K562 (cell line): ENCODE results near the gene BRD4. TPM values are rescaled to one million over a fixed set of nuclear protein-coding genes. Genes with fewer than 3 reads are reported as not detected.
A peak's percentile ranks its signal among the peaks of the same experiment; 100 is the strongest.

ENCODE experiments used
- CBX5 ChIP-seq: IDR thresholded peaks from 2 replicates; pipeline ENCODE4 v1.6.1; 2014; ENCODE audit warnings: low read depth, borderline replicate concordance
- HDAC6 ChIP-seq: IDR thresholded peaks from 2 replicates; pipeline ENCODE4 v1.6.1; 2012; ENCODE audit warnings: low read depth, mild to moderate bottlenecking, control low read depth, inconsistent platforms, low read length, moderate library complexity
- JUND ChIP-seq, 2 experiments: IDR thresholded peaks; 2 replicates in 1 of 2; 3 replicates in 1 of 2; pipeline ENCODE4 v1.6.1; 2011; ENCODE audit warnings: borderline replicate concordance in 2 of 2, low read depth in 2 of 2, low read length in 2 of 2, improper control_type of control experiment in 1 of 2, missing biosample characterization in 1 of 2, missing genetic modification characterization in 1 of 2, missing genetic modification reagents in 1 of 2
- NCOA6 ChIP-seq: fragments of 450-650 bp; IDR thresholded peaks from 2 replicates; pipeline ENCODE4 v1.6.1; 2017; ENCODE audit warnings: mild to moderate bottlenecking
- NELFE ChIP-seq: IDR thresholded peaks from 2 replicates; pipeline ENCODE4 v1.6.1; 2011; ENCODE audit warnings: mild to moderate bottlenecking; ENCODE audit not compliant: insufficient read depth, insufficient read length
- NFIX ChIP-seq: fragments of 250-450 bp; sonication (Bioruptor Pico); IDR thresholded peaks from 2 replicates; pipeline ENCODE4 v1.4.0; 2020; ENCODE audit warnings: low read depth, mild to moderate bottlenecking, moderate library complexity
- PHF8 ChIP-seq: fragments of 200-600 bp; sonication (generic); IDR thresholded peaks from 2 replicates; pipeline ENCODE4 v1.6.1; 2012; ENCODE audit warnings: mixed run types, mild to moderate bottlenecking, inconsistent platforms, low read length, moderate library complexity, borderline replicate concordance
- PTRF ChIP-seq: fragments of 450-650 bp; IDR thresholded peaks from 2 replicates; pipeline ENCODE4 v1.6.1; 2016; ENCODE audit warnings: mild to moderate bottlenecking, missing genetic modification characterization, missing compliant biosample characterization
- TARDBP ChIP-seq: fragments of 450-650 bp; IDR thresholded peaks from 2 replicates; pipeline ENCODE4 v1.6.1; 2016
- TRIM28 ChIP-seq: fragments of 450-650 bp; IDR thresholded peaks from 2 replicates; pipeline ENCODE4 v1.6.1; 2017
- ZFP30 ChIP-seq: fragments of 250-450 bp; sonication (Bioruptor Pico); IDR thresholded peaks from 2 replicates; pipeline ENCODE4 v1.8.0; 2022; ENCODE audit warnings: moderate library complexity, mild to moderate bottlenecking, inconsistent platforms, borderline replicate concordance
- ZNF668 ChIP-seq: fragments of 250-450 bp; sonication (Bioruptor Pico); IDR thresholded peaks from 2 replicates; pipeline ENCODE4 v1.8.0; 2022; ENCODE audit warnings: mild to moderate bottlenecking, inconsistent platforms
- polyA plus RNA-seq, 8 experiments: library from polyadenylated mRNA; depleted of rRNA in 4 of 8; stranded (reverse) in 5 of 8; unstranded in 3 of 8; fragments of >200 nt; fragmentation: Nextera tagmentation in 2 of 8; fragmentation: Illumina TruSeq in 1 of 8; extraction: Ambion mirVana in 2 of 8; extraction: Trizol in 1 of 8; gene quantifications; 2 replicates each; pipeline versions ENCODE4 v1.2.1 to v1.2.3, GENCODE V29; 2011 to 2014; ENCODE audit warnings: inconsistent platforms in 1 of 8, missing spikeins in 1 of 8
- total RNA-seq, 7 experiments: library from RNA; depleted of rRNA in 6 of 7; stranded (reverse); fragments of >200 nt in 6 of 7; fragmentation: Illumina TruSeq in 2 of 7; extraction: Trizol in 2 of 7; gene quantifications; 2 replicates each; pipeline versions ENCODE4 v1.2.1 to v1.2.3, GENCODE V29; 2011 to 2021; ENCODE audit warnings: low replicate concordance in 1 of 7
- TF ChIP-seq, protein P1 (sequence below), 2 experiments: IDR thresholded peaks in 1 of 2; conservative IDR thresholded peaks in 1 of 2; 2 replicates each; pipeline ENCODE4 v1.6.1; 2016; ENCODE audit warnings: low read depth in 2 of 2, mild to moderate bottlenecking in 1 of 2, missing compliant biosample characterization in 1 of 2, missing genetic modification characterization in 1 of 2, moderate library complexity in 1 of 2
- TF ChIP-seq, protein P2 (sequence below): fragments of 450-650 bp; IDR thresholded peaks from 2 replicates; pipeline ENCODE4 v1.7.1; 2018; ENCODE audit warnings: mild to moderate bottlenecking, low read depth; ENCODE audit not compliant: partially characterized antibody
- TF ChIP-seq, protein P3 (sequence below): fragments of 250-450 bp; sonication (Bioruptor Pico); IDR thresholded peaks from 2 replicates; pipeline ENCODE4 v1.8.0; 2022; ENCODE audit warnings: moderate library complexity, mild to moderate bottlenecking, inconsistent platforms

BRD4 gene
- total and polyA plus RNA-seq, 9 of the 15 experiments (the other 6 are each of a cell fraction or from before 2014, with no cell fraction given) = 1.8 to 105 (median 15.6) TPM

DNA sequence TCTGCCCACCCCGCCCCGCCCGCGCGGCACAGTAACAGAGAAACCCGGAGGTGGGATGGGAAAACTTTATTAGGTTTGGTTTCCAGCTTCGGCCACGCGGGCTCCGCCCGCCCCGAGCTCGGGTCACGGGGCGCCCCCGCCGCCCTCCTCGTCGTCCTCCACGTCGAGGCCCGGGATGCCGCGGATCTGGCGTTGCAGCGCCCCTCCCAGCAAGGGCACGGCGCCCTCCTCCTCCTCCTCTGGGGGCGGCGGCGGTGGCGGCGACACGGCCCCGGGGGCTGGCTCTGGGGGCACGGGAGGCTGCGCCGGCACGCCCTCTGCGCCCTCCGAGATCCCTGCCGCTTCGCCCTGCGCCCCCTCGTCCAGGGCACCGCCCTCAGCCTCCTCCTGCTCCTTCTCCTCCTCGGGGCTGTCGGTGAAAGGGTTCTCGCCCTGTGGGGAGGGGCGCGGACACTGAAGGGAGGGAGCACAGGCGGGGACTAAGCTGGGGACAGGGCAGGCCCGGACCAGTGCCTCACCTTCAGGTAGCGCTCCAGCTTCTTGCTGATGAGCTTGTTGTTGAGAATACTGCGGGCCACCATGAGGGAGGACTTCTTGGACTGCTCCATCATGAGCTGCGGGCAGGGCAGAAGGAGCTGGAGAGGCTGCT lies 47.8 kb upstream of the BRD4 start (continued):
- no peak for TF ChIP-seq NFIX (CRISPR knock-in tag)
- TF ChIP-seq TRIM28 = no peak
- TF ChIP-seq, protein P1, sequence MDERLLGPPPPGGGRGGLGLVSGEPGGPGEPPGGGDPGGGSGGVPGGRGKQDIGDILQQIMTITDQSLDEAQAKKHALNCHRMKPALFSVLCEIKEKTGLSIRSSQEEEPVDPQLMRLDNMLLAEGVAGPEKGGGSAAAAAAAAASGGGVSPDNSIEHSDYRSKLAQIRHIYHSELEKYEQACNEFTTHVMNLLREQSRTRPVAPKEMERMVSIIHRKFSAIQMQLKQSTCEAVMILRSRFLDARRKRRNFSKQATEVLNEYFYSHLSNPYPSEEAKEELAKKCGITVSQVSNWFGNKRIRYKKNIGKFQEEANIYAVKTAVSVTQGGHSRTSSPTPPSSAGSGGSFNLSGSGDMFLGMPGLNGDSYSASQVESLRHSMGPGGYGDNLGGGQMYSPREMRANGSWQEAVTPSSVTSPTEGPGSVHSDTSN (CRISPR knock-in tag; IDR thresholded peaks at IDR 0.05; ENCODE audit: low read depth) = no peak
- TF ChIP-seq, protein P1 (tag; conservative IDR thresholded peaks at IDR 0.05; ENCODE audit: low read depth) = no peak
- peak; percentile 87 for TF ChIP-seq NCOA6
- TF ChIP-seq, protein P2, sequence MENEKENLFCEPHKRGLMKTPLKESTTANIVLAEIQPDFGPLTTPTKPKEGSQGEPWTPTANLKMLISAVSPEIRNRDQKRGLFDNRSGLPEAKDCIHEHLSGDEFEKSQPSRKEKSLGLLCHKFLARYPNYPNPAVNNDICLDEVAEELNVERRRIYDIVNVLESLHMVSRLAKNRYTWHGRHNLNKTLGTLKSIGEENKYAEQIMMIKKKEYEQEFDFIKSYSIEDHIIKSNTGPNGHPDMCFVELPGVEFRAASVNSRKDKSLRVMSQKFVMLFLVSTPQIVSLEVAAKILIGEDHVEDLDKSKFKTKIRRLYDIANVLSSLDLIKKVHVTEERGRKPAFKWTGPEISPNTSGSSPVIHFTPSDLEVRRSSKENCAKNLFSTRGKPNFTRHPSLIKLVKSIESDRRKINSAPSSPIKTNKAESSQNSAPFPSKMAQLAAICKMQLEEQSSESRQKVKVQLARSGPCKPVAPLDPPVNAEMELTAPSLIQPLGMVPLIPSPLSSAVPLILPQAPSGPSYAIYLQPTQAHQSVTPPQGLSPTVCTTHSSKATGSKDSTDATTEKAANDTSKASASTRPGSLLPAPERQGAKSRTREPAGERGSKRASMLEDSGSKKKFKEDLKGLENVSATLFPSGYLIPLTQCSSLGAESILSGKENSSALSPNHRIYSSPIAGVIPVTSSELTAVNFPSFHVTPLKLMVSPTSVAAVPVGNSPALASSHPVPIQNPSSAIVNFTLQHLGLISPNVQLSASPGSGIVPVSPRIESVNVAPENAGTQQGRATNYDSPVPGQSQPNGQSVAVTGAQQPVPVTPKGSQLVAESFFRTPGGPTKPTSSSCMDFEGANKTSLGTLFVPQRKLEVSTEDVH = peak; percentile 6
- no peak for TF ChIP-seq HDAC6
- TF ChIP-seq, protein P3, sequence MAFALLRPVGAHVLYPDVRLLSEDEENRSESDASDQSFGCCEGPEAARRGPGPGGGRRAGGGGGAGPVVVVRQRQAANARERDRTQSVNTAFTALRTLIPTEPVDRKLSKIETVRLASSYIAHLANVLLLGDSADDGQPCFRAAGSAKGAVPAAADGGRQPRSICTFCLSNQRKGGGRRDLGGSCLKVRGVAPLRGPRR (CRISPR knock-in tag) = no peak
- TF ChIP-seq NELFE = no peak
- TF ChIP-seq PHF8 = no peak
- no peak for TF ChIP-seq ZNF668 (CRISPR knock-in tag)
- TF ChIP-seq ZFP30 (CRISPR knock-in tag) = no peak
- TF ChIP-seq CBX5 = no peak
- TF ChIP-seq JUND (IDR thresholded peaks at IDR 0.05; ENCODE audit: borderline replicate concordance, low read depth, low read length) = no peak
- no peak for TF ChIP-seq JUND (tag; IDR thresholded peaks at IDR 0.05; ENCODE audit: borderline replicate concordance, low read depth, low read length)
- no peak for TF ChIP-seq PTRF (tag)
- peak; percentile 59; the same call in 1 of the 2 replicates for TF ChIP-seq TARDBP
